Measurements from ENCODE around the gene CDH16. TPM values are rescaled to one million over a fixed set of nuclear protein-coding genes. Genes with fewer than 3 reads are reported as not detected.

The CDH16 gene
- total and polyA plus RNA-seq, 2 experiments from 2014 or later = not detected

- TF ChIP-seq CTCF (conservative IDR thresholded peaks at IDR 0.05; ENCODE audit: low read depth in 2 of 2) = no peak
- TF ChIP-seq ZNF331 (CRISPR knock-in tag; IDR thresholded peaks at IDR 0.05; ENCODE audit: low read depth) = no peak
- no peak for TF ChIP-seq EZH2phosphoT487 (IDR thresholded peaks at IDR 0.05; ENCODE audit: unreplicated experiment)
- no peak for TF ChIP-seq REST (IDR thresholded peaks at IDR 0.05; ENCODE audit: unreplicated experiment)
- TF ChIP-seq CREB1 (CRISPR knock-in tag; IDR thresholded peaks at IDR 0.05; ENCODE audit: low read depth) = no peak
Observed at GRCh38 chr16:66932076-66932475, 13.4 kb upstream of the CDH16 start (continued).

DNA sequence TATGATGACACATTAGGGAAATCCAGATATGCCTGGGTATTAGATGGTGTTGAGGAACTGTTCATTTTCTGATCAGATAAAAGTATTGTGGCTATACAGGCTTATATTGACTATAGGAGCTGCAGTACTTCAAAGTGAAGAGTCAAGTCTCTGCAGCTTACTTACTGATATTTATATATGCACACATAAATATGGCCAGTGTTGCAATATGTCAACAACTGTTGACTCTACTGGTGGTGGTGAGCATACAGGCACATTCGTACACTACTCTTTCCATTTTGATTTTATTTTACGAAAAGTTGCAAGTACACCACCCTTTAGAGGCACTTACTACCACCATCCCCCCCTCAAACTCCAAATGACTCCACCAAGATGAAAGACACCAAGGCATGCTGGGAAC lies 13.0 kb upstream of the CDH16 start:
- H3K4me1 Mint-ChIP-seq = peaks cover 20% of the 10 kb centered on the region
- no peaks in the 10 kb centered on the region for H3K9me3 Mint-ChIP-seq
- Histone ChIP-seq H3K36me3 (ENCODE audit: insufficient read depth) (no peaks in the 10 kb centered on the region), H3K4me2 (no peak overlapping the region), H3K4me1 (ENCODE audit: insufficient read depth) (peaks cover 8% of the 10 kb centered on the region), H4K20me1 (replicated peaks; ENCODE audit: insufficient read depth) (peaks cover 3% of the 10 kb centered on the region), H3K27me3 (ENCODE audit: insufficient read depth) (peaks cover 38% of the 10 kb centered on the region), H2AFZ (no peak overlapping the region), H3F3A (replicated peaks; ENCODE audit: low read depth) (0 out of 2 replicates have a peak, but pooled peaks cover 6% of the 10 kb centered on the region), H3K4me3 (no peak overlapping the region), H3K79me2 (replicated peaks; ENCODE audit: insufficient read depth) (peaks cover 3% of the 10 kb centered on the region; the same call in 1 of the 2 replicates), H3K9me2 (ENCODE audit: insufficient read depth) (no peaks in the 10 kb centered on the region), H3K27ac (ENCODE audit: low read depth) (no peak overlapping the region)
- no peak overlapping the region for H3K27ac Mint-ChIP-seq
- H3K27me3 Mint-ChIP-seq (ENCODE audit: insufficient read depth, low read depth, poor library complexity) = peaks cover 45% of the 10 kb centered on the region
- no peak overlapping the region for H3K4me3 Mint-ChIP-seq
- TF ChIP-seq CTCF (conservative IDR thresholded peaks at IDR 0.05; ENCODE audit: low read depth in 2 of 2) (no peak), STAT1 (IDR thresholded peaks at IDR 0.05; ENCODE audit: unreplicated experiment) (no peak)
- DNase-seq (ENCODE audit: low spot score) (no peak), ATAC-seq (no peak)
- peaks cover 5% of the 10 kb centered on the region; the same call in 1 of the 3 replicates for H3K36me3 Mint-ChIP-seq (ENCODE audit: low read depth)

Measured in GM23338 (cell line).